Non-pigmented ciliary epithelial cell (primary cell): ENCODE results near the gene CHAC2.
"Not testable (repeated sequence)": the region's sequence is repeated elsewhere in the genome, so short reads cannot be mapped to it uniquely, and the experiment has no call there.

Experiments used
- DNase-seq: peaks from one replicate; pipeline ENCODE4 v3.0.0-alpha.2; 2010; ENCODE audit warnings: low read depth

CHAC2 gene

DNA sequence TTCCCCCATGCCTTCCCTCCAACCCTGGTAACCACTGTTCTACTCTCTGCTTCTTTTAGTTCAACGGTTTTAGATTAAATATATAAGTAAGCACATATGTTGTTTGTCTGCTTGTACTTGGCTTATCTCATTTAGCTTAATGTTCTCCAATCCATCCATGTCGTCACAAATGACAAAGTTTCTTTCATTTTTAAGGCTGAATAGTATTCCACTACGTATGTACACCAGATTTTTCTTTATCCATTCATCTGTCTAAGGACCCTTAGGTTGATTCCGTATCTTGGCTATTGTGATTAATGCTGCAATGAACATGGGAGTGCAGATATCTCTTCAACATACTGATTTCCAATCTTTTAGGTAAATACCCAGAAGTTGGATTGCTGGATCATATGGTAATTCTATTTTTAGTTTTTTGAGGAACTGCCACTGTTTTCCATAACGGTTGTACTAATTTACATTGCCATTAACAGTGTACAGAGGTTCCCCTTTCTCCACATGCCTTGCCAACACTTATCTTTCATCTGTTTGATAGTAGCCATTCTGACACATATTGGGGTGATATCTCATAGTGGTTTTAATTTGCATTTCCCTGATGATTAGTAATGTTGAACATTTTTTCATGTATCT is 11.0 kb downstream of the CHAC2 start:
- no peak for DNase-seq

DNA sequence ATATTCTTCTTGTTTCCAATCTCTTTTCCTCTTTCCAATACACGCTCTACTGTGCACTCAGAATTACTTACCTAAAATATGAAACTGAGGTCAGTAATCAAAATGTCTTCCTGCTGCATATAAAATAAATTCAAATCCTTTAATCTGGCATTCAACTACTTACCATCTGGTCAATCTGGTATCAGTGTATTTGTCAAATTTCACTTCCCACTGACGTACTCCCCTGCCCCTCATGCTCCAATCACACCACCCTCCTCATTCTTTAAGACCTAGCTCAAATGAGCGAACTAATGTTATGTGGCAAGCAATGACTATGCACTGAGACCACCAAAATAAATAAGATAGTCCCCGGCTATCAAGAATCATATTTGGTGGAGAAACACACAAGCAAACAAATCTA is 12.5 kb downstream of the CHAC2 start:
- no peak for DNase-seq

DNA sequence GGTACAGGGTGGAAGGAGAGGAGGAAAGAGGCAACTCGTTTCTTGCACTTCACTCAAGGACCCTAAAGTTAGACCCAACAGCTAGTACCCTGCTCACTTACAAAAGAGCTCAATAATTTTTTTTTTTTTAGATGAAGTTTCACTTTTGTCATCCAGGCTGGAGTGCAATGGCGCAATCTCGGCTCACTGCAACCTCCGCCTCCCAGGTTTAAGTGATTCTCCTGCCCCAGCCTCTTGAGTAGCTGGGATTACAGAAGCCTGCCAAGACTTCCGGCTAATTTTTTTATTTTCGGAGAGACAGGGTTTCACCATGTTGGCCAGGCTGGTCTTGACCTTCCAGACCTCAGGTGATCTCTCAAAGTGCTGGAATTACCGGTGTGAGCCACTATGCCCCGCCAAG is 15.1 kb downstream of the CHAC2 start:
- no peak for DNase-seq

DNA sequence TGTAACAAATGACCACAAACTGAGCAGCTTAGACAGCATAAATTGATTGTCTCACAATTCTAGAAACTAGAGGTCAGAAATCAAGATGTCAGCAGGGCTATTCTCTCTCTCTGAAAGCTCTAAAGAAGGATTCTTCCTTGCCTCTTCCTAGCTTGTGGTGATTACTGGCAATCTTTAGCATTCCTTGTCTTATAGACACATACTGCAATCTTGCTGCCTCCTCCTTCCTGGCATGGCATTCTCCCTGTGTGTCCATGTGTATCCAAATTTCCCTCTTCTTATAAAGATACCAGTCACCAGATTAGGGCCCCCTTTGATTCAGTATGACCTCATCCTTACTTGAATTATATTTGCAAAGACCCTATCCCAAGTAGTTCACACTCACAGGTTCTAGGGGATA is 16.8 kb downstream of the CHAC2 start:
- no peak for DNase-seq

DNA sequence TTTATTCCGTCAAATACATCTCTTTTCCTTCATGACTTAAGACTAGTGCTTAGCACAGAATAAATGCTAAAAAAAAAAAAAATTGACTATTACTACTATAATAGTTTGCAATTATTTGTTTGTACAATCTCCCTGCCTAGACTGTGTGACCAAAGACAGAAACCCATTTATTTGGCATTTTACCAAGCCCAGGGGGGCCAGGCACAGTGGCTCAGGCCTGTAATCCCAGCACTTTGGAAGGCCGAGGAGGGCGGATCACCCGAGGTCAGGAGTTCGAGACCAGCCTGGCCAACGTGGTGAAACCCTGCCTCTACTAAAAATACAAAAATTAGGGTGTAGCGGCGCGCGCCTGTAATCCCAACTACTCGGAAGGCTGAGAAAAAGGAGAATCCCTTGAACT is 17.8 kb downstream of the CHAC2 start:
- DNase-seq: no peak

DNA sequence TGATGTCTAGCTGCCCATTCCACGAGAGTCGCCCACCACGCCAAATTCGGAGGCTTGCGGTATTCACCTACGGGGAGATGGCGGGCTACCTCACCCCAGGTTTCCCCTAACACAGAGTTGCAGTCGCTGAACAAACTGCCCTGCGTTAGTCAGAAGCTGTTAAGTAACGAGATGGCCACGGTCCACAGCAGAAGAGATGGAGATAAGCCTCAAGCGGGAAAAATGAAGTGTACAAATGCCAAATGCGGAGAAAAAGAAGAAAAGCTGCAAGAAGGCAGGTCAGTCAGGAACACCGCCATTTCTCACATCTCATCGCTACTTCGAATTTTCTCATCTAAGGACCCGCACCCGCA is 18.7 kb downstream of the CHAC2 start:
- no peak for DNase-seq

DNA sequence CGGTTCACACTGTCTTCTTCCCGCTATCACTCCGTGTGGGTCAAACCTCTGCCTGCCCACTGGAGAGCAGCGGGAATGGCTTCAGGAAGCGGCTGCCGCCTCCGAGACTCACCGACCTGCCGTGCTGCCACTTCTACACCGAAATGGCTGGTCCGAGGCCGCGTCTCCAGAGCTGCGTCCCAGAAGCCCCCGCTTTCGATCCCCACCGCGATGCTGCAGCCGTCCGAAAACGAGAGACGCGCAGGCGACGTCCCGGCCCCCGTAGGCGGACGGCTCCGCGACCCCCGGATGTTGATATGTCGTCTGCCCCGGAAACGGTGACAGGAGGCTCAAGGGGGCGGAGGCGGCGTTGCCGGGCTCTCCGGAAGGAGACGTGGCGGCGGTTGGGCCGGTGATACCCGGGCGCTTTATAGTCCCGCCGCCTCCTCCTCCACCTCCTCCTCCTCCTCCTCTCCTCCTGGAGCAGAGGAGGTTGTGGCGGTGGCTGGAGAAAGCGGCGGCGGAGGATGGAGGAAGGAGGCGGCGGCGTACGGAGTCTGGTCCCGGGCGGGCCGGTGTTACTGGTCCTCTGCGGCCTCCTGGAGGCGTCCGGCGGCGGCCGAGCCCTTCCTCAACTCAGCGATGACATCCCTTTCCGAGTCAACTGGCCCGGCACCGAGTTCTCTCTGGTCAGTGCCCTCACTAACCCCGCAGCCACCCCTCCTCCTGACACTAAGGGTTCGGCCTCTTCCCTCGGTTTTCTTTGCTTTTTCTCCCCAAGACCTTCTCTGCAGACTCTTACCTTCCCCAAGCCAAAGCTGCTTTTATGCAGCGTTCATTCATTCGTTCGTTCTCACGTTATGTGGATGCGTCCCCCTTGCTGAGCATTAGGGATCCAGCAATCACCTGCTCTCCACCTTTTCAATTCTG is 19.4 kb downstream of the CHAC2 start, which contains the start of the genes ASB3 and ERLEC1:
Gene ASB3, minus strand, starts transcription at position 249 of the 909 bp plus-strand sequence. CDS start 21,381 bp downstream, outside the sequence.
Gene ERLEC1, plus strand, starts transcription at position 340 of the 909 bp plus-strand sequence. Its CDS starts 167 bp downstream, at position 507.
- no peak for DNase-seq

DNA sequence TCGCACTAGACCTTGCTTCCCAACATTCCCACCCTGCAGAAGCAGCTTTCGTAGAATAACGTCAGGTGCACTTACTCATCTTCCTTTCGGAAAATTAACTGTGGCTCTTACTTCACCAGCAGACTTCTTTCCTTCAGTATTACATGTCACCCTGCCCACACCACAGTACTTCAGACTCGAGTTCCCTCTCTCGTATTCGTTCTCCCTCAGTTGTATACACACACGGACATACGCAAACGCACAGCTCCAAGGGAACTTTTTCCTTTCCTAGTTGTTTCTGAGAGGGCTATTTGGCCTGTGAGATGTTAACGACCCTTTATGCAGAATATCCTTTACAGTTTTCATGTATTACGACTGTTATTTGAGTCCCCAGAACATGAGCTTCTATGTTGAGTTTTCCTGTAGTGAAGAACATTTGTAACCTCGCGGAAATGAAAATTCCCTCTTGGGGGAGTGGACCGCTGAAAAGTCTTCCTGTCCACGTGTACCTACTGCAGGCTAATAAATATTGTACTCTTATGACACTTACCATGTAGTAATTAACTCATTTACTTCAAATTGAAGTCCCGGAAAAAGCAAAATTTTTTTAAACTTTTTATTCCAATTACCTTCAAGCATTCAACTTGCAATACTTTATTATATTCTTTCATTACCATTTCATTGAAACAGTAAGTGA is 20.1 kb downstream of the CHAC2 start:
- no peak for DNase-seq

DNA sequence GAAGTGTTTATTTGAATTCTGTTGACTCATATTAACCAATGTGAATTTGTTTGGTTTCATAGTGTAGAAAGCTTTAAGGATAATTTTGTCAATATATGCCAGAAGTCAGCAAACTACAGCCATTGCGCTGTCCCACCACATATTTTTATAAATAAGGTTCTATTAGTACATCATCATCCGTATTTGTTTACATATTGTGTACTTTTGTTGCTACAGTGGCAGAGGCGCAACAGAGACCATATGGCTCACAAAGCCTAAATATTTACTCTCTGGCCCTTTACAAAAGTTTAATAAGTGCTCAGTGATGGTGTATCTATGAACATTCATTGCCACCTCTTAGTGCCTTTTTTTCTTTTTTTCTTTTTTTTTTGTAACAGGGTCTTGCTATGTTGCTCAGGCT is 25.7 kb downstream of the CHAC2 start:
- DNase-seq: no peak

DNA sequence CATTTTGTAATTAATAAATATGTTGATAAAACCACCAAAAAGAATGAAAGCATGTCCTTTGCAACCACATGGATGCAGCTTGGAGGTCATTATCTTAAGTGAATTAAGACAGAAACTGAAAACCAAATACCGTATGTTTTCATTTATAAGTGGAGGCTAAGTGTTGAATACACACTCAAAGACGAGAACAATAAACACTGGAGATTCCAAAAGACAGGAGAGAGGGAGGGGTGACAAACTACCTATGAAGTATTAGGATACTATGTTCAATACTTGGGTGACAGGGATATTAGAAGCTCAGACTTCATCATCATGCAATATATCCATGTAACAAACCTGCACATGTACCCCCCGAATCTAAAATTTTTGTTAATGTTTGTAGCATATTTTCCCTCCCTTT is 26.2 kb downstream of the CHAC2 start:
- DNase-seq: no peak

DNA sequence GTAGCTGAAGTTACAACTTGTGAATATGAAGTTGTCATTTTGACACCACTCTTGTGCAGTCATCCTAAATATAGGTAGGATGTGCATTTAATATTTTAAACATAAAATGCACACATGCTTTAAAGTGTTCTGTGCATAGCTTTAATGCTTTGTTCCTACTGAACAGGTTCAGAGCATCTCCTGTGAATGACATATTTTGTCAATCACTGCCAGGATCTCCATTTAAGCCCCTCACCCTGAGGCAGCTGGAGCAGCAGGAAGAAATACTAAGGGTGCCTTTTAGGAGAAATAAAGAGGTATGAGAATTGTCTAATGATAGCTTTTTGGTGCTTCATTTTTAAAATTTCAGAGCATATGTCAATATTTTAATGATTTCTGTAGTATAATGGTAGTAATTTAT is 33.9 kb downstream of the CHAC2 start:
- no peak for DNase-seq

DNA sequence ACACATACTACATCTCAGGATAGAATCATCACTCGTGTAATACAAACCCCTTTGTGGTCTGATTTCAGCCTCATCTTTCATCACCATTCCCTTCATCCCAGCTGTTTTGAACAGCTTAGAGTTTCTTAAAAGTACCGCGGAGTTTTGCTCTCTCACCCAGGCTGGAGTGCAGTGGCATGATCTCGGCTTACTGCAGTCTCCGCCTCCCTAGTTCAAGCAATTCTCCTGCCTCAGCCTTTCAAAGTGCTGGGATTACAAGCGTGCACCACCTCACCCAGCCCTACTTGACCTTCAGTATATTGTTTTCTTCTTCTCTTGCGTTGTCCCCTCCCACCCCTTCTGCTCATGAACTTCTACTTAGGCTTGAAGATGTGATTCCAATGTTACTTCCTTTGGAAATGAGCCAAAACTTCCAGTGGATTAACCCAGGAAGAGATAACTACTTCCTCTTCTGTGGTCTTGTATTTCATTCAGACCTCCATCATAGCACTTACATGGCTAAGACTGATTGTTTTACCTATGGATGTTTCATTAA is 35.1 kb downstream of the CHAC2 start:
- DNase-seq: no peak

DNA sequence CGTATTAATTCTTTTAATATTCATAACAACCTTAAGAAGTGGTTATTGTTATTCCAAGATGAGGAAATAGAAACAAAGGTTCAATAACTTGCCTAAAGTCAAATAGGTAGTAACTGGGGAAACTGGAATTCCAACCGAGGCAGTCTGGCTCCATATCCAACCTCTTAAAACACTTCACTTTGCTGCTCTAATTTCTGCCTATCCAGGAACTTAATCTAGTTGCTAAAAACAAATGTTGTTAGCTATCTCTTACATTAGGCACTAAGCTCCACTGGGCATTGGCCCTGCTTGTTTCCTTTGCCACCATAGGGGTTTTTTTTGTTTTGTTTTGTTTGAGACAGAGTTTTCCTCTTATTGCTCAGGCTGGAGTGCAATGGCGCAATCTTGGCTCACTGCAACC is 44.0 kb downstream of the CHAC2 start:
- DNase-seq: no peak

DNA sequence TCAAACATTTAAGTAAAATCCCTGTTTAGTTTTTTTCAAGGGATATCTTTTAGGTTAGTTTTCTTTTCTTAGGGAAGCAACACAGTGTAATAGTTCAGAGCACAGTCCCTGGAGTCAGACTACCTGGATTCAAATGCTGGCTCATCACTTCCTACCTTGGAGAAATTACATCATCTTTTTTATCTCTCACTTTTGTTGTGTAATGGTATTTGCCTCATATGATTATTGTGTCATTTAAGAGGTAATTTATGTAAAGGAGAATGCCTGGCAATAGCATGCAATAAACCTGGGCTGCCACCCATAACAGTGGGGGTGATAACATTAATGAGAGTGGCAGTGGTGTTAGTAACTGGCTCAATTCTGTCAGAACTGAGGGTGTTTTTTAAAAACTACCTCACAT is 45.5 kb downstream of the CHAC2 start:
- no peak for DNase-seq

DNA sequence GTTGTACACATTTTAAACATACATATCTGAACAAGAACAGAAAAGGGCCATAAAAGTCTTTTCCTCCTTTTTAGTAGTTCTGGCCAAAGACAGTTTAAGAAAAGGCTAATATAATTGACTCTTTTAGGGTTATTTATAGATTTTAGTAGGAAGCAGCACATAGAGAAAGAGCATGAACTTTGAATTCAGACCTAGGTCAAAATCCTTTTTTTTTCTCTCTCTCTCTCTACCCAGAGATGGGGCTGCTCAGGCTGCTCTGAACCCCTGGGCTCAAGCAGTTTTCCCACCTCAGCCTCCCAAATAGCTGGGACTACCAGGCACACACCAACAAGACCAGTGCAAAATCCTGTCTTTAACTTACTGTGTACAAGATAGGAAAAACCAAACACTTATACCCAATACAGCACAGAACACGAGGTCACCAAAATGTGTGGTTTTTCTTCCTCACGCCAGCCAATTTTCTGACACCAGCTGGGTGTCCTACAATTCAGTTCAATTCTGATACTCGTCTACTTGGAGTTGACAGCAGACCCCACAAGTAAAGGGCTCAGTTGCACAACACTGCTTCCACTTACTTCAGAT is 51.3 kb downstream of the CHAC2 start:
- no peak for DNase-seq

DNA sequence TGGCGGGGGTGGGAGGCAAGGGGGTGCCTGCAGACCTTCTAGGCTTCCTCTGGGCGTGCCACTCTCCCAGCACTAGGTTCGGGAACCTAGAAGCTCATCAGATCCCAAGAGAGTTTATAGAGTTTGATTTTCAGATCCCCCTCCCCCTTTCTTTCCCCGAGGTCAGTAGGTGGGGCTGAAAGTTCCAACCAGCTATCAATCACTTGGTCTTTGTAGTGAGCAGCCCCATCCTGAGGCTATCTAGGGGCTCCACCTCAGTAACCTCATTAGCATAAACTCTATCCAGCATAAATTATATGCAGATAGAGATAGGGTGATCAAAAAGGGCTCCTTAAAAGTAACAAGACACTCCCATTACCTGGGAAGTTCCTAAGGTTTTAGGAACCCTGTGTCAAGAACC is 52.0 kb downstream of the CHAC2 start:
- DNase-seq: no peak

DNA sequence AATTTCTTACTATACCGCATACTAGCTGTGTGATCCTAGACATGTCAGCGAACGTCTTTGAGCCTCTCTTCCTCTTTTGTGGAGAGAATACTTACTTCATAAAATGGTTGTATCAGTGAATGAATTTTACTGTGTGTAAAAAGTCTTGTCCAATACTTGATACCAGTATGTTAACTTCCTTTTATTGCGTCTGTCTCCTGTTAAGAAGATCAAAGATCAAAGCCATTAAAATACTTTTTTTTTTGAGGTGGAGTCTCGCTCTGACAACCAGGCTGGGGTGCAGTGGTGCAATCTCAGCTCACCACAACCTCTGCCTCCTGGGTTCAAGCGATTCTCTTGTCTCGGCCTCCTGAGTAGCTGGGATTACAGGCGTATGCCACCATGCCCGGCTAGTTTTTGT is 52.4 kb downstream of the CHAC2 start:
- no peak for DNase-seq

DNA sequence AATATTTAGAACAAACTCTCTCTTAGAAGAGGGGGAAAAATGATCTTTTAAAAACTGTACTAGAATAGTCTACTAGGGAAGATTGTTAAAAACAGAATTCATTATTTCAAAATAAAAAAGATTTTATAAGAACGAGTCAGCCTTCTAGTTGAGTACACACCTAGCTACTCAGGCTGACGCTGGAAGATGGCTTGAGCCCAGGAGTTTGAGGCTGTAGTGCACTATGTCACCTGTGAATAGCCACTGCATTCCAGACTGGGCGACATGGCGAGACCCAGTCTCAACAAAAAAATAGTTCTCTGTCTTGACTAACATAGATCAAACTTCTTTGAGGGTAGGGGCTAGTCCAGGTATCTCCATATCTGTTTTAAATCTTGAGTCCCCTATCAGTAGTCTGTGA is 53.1 kb downstream of the CHAC2 start:
- no peak for DNase-seq

DNA sequence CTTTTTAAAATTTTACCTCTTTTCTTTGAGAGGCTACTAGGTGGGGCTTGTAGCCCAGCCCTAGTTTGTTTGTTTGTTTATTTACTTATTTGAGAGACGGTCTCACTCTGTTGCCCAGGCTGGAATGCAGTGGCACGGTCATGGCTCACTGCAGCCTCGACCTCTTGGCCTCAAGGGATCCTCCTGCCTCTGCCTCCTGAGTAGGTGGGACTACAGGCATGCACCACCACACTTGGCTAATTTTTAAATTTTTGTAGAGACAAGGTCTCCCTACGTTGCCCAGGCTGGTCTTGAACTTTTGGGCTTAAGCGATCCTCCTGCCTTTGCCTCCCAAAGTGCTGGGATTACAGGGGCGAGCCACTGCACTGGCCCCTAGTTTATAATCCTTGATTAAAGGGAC is 54.2 kb downstream of the CHAC2 start:
- DNase-seq: no peak

DNA sequence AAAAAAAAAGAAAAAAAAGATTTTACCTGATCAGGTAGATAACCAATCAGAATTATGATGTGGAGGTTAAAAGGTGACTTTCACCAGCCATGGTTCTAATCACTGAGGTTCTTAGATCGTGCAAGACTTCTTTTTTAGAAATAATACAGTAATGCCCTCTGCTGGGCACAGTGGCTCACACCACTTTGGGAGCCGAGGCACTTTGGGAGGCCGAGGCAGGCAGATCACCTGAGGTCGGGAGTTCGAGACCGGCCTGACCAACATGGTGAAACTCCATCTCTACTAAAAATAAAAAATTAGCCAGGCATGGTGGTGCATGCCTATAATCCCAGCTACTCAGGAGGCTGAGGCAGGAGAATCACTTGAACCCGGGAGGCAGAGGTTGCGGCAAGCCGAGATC is 56.0 kb downstream of the CHAC2 start:
- DNase-seq: not testable (repeated sequence)
